ENCODE measurements around the gene SPATA20. TPM values are rescaled to one million over a fixed set of nuclear protein-coding genes. Genes with fewer than 3 reads are reported as not detected.
A peak's percentile ranks its signal among the peaks of the same experiment; 100 is the strongest.

The SPATA20 gene
- total RNA-seq, 1 donor from 2014 or later: 71.7 TPM

DNA sequence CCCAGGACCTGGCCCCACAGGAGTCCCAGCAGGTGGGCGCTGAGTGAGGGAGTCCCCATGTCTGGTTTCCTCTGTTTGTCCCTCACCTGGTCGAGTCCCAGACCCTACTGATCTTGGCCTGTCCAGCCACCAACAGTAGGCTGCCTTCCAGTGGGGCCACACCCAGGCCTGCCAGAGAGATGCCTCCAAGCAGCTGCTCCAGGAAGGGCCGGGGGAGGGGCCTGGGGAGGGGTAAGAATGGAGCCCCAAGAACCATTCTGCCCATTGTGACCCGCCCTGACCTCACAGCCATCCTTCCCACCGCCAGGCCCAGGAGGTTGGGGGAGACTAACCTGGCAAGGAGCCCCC, 736 bp downstream of the SPATA20 start:
- Mint-ChIP-seq H3K9me3 (no peaks in the 10 kb centered on the region), H3K27me3 (ENCODE audit: low read depth) (peaks cover 3% of the 10 kb centered on the region), H3K4me3 (peak overlapping the region; percentile 70), H3K4me1 (peaks cover 14% of the 10 kb centered on the region), H3K27ac (no peak overlapping the region), H3K36me3 (no peaks in the 10 kb centered on the region)
- no peak for TF ChIP-seq CTCF (IDR thresholded peaks at IDR 0.05; ENCODE audit: unreplicated experiment)
- no peak for DNase-seq (ENCODE audit: low spot score in 2 of 2, unreplicated experiment in 2 of 2)

DNA sequence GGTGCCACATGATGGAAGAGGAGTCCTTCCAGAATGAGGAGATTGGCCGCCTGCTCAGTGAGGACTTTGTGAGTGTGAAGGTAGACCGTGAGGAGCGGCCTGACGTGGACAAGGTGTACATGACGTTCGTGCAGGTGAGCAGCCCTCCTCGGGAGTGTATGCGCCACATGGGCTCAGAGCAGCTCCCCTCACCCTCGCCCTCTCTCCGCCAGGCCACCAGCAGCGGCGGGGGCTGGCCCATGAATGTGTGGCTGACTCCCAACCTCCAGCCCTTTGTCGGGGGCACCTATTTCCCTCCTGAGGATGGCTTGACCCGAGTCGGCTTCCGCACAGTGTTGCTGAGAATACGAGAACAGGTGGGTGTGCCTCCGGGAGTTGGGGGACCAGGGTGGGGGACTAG, 1.9 kb downstream of the SPATA20 start:
- TF ChIP-seq CTCF (IDR thresholded peaks at IDR 0.05; ENCODE audit: unreplicated experiment): no peak
- no peaks in the 10 kb centered on the region for H3K36me3 Mint-ChIP-seq
- peaks cover 6% of the 10 kb centered on the region for H3K4me1 Mint-ChIP-seq
- H3K9me3 Mint-ChIP-seq: no peaks in the 10 kb centered on the region
- DNase-seq (ENCODE audit: low spot score in 2 of 2, unreplicated experiment in 2 of 2): no peak
- H3K27ac Mint-ChIP-seq: no peak overlapping the region
- peaks cover 3% of the 10 kb centered on the region for H3K27me3 Mint-ChIP-seq (ENCODE audit: low read depth)
- H3K4me3 Mint-ChIP-seq: no peak overlapping the region

DNA sequence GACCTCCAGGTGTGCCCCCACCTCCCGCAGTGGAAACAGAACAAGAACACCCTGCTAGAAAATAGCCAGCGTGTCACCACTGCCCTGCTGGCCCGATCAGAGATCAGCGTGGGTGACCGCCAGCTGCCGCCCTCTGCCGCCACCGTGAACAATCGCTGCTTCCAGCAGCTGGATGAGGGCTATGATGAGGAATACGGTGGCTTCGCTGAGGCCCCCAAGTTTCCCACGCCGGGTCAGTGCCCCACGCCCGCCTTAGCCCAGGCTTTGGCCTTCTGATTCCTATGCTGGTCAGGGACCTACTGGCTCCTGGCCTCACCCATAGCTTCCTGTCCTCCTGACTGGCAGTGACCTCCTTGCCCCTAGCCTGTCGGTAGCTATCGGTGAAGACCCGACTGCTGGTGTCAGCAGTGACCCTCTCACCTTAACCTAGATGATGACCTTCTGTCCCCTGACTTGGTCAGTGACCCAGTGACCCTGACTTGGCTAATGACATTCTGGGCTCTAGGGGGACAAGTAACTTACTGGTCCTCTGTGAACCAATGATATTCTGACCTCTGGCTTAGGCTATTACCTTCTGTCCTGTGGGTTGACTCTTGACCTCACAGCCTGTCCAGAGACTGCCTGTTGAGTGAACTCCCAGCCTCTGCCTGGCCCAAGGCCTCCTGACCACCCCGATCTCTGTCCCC, 2.4 kb downstream of the SPATA20 start:
- H3K27ac Mint-ChIP-seq: no peak overlapping the region
- TF ChIP-seq CTCF (IDR thresholded peaks at IDR 0.05; ENCODE audit: unreplicated experiment): no peak
- no peak overlapping the region for H3K4me3 Mint-ChIP-seq

GRCh38 chr17:50549969-50550368, 3.0 kb downstream of the SPATA20 start:
- TF ChIP-seq CTCF (IDR thresholded peaks at IDR 0.05; ENCODE audit: unreplicated experiment): no peak
- no peak overlapping the region for H3K4me3 Mint-ChIP-seq
- peaks cover 6% of the 10 kb centered on the region for H3K4me1 Mint-ChIP-seq
- H3K27me3 Mint-ChIP-seq (ENCODE audit: low read depth): peaks cover 3% of the 10 kb centered on the region
- H3K36me3 Mint-ChIP-seq: no peaks in the 10 kb centered on the region
- no peaks in the 10 kb centered on the region for H3K9me3 Mint-ChIP-seq
- H3K27ac Mint-ChIP-seq: no peak overlapping the region
- no peak for DNase-seq (ENCODE audit: low spot score in 2 of 2, unreplicated experiment in 2 of 2)

More for the DNA sequence above, 2.4 kb downstream of the SPATA20 start:
- DNase-seq (ENCODE audit: low spot score in 2 of 2, unreplicated experiment in 2 of 2): no peak
- H3K36me3 Mint-ChIP-seq: no peaks in the 10 kb centered on the region
- H3K27me3 Mint-ChIP-seq (ENCODE audit: low read depth): peaks cover 3% of the 10 kb centered on the region
- peaks cover 6% of the 10 kb centered on the region for H3K4me1 Mint-ChIP-seq
- no peaks in the 10 kb centered on the region for H3K9me3 Mint-ChIP-seq

DNA sequence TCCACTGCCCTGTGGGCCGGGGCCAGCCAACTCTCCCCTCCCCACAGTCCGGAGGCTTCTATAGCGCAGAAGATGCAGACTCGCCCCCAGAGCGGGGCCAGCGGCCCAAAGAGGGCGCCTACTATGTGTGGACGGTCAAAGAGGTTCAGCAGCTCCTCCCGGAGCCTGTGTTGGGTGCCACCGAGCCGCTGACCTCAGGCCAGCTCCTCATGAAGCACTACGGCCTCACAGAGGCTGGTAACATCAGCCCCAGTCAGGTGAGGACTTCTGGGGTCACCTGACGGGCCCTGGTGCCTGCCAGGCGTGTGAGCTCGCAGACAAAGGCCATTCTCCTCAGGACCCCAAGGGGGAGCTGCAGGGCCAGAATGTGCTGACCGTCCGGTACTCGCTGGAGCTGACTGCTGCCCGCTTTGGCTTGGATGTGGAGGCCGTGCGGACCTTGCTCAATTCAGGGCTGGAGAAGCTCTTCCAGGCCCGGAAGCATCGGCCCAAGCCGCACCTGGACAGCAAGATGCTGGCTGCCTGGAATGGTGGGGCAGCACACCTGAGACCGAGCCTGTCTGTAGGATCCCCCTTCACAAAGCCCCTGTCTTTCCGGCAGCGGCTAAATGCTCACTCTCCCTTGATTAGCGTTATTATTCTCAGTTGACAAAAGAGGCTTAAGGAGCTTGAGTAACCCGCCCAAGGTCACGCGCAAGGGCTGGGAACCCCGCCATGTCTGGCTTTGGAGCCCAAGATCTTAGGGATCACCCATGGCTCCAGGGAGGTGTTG, 3.9 kb downstream of the SPATA20 start:
- peak; percentile 64 to 78 for DNase-seq (ENCODE audit: low spot score in 2 of 2, unreplicated experiment in 2 of 2)
- Mint-ChIP-seq H3K4me3 (no peak overlapping the region), H3K4me1 (peaks cover 6% of the 10 kb centered on the region), H3K27me3 (ENCODE audit: low read depth) (peaks cover 3% of the 10 kb centered on the region), H3K36me3 (peaks cover 4% of the 10 kb centered on the region), H3K9me3 (no peaks in the 10 kb centered on the region), H3K27ac (no peak overlapping the region)
- peak; percentile 76 for TF ChIP-seq CTCF (IDR thresholded peaks at IDR 0.05; ENCODE audit: unreplicated experiment)

Measured in mesothelial cell of epicardium (in vitro differentiated cells).